Embryonic facial prominence (tissue), 1 donor: ENCODE data around the gene MCC.

ENCODE experiments used
- DNase-seq: peaks from one replicate; pipeline ENCODE4 v3.0.0-alpha.2; 2016; ENCODE audit errors: extremely low spot score

Gene MCC

DNA sequence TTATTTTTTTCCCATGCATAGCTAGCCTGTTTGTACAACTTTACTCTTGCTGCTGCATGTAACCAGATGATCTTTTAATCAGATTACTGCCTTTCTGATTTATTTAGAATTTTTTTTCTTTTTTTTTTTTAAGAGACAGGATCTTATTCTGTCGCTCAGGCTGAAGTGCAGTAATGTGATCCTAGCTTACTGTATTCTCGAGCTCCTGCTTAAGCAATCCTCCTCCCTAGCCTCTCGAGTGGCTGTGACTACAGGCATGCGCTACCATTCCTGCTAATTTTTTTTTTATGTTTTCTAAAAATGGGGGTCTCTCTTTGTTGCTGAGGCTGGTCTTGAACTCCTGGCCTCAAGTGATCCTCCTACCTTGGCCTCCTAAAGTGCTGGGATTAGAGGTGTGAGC, 502.0 kb downstream of the MCC start:
- no peak for DNase-seq

DNA sequence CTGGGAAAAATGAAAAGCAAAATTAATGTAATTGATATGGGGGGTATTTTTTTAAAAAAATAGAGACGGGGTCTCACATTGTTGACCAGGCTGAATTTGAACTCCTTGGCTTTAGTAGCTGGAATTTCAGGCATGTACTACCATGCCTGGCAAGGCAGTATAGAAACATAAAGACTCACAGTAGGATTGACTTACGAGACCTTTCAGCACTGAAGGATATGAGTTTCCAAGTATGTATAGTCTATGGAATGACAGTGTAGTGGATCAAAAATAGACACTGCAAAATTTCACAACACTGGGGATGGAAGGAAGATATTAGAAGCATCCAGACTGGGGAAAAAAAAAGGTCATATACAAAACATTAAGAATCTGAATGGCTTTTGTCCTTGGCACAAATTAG, 504.9 kb downstream of the MCC start:
- DNase-seq = no peak

DNA sequence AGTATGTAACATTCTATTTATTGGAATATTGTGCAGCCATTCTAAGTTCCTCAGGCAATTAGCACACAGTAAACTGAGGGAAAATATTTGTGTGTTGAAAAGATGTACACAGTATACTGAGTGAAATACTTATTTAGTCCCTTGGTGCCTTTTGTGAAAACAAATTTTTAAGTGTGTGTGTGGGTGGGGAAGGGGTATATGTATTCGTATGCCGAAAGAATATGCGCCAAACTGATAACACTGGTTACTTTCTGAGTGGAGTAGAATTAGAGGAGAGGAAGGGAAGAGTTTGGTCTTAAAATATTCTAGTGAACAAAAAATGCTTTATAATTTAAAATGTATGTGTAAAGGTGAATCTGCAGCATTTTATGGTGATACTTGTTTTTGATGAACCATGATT, 508.5 kb downstream of the MCC start:
- no peak for DNase-seq

DNA sequence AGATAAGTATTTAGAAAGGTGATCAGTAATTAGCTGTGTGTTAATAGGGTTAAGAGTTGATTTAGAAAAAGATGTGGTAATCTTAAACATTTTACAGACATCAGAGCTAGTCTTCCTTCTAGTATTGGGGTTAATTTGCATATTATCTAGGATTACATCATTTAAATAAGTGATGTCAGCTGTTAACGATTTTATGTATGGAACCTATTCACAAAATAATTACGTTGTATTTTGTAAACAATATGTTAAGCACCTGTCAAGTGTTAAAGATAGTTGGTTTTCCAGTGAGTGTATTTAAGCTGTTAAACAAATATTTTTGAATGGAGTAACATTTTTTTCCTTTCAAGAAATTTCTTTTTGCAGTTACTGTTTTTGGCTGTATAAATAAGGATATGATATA, 509.4 kb downstream of the MCC start:
- no peak for DNase-seq

DNA sequence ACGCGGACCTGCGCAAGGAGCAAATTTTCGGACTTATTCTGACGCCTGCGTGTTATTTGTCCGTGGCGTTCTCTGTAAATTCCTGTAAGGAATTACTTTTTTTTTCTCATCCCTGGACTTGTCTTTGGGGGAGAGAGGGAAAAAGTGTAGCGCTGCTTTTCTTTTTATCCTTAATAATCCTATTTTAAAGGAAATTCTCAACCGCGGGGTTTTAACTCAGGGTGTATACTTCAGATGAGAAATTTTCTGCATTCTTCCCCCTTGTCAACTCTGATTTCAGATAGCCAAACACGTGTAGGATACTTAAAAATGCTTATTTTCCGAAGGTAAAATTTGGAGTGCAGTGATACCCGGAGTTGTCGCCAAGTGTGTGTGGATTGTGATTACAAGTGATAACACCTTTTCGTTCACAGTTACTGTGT, 510.8 kb downstream of the MCC start:
- DNase-seq = no peak

DNA sequence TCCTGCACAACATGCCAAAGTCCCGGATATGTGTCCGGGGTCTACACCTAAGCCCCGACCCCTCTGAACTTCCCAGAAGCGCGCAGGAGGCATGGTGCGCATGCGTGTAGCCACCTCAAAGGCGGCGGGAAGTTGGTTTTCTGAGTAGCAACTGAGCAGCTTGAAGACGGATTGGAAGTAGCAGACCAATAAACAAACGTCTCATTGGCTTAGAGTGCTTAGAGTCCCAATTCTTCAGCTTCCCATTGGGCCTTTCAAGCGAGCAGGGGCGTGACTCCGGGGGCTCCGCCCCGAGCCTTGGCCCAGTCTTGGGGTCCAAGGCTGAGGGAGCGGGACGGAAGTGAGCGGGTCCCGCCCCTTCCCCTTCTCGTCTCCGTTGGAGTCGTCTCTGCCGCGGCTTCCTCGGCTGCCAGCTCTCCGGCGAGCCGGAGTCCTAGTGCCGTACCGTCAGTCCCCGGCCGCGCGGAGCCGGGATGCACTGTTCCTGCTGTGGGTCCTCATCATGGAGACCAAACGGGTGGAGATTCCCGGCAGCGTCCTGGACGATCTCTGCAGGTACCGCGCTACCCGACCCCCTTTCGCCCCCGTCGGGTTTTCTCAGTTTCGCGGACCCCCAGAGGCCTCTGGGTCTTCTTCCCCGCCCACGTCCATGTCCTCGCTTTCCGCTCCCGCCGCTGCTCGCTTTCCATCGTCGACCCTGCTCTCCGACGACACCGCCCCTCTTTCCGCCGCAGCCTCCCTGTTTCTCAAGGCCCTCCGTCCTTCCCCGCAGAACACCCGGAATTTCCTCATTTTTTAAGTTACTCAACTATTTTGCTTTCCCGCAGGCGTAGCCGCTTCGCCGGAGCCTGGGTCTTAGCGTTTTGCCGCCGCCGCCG, 511.6 kb downstream of the MCC start, which contains the start of gene DCP2:
Gene DCP2 (plus strand): TSS at position 367 of the 878 bp plus-strand sequence. CDS start 136 bp downstream, at position 503.
- peak; percentile 98 for DNase-seq

DNA sequence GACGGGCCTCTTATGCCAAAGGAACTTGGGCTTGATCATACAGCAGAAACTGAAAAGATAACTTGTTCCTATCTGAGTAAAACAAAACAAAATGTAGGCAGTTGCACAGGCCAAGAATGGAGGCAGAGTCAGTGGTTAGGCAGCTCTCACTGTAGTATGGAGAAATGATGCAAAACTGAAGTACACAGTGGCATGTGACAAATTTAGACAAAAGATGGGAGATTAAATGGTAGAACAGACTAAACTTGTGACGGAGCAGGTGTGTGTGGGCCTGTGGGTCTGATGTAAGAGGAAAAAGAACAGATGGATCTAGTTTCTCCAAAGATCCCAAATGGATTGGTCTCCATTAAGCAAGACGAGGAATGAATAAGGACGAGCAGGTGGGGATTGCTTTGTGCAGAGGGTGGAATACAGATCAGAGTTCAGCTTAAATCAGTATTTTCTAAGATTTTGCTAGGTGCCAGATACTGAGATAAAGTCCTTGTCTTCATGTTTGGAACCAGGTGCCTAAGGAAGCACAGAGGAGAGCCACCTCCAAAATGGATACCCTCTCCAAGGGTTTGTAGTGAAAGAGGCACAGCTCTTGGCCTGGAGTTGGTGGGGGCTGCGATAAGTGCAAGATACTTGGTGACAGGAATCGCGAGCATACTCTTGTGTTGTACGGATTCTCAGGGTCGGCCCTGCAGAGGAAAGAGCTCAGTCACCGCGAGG, 512.4 kb downstream of the MCC start:
- no peak for DNase-seq

DNA sequence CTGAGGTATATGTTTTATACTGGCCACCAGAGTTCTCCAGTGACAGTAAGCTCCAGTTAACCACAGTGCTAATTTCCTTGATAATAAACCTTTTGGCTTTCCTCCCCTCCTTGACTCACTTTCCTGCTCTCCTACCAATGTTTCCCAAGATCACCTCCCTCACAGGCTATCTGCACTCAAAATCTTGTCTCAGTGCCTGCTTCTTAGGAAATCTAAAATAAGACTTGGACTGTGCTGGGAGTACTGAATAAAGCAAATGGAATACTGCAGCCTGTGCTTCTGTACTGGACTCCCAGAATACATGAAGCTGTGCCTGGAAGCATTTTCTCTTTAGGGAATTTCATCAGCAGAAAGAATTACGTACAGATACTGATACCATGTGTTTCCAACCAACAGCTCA, 513.4 kb downstream of the MCC start:
- no peak for DNase-seq

DNA sequence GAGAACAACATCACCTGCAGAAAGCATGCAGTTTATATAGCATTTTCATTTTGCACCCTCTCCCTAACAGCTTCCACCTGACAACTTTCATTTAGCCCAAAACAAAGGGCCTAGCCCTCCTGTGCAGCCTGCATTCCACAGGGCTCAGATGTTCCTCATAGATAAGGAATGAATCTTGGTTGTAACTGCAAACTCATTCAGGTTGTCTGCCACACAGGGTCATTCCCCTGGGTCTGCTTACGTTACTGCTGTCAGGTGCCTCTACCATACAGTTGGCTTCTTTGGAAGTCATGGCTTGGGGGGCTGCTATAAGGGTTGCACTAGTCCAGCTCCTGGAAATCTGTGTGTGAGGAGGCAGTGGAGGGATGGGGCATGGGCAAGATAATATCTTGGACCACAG, 514.3 kb downstream of the MCC start:
- no peak for DNase-seq

DNA sequence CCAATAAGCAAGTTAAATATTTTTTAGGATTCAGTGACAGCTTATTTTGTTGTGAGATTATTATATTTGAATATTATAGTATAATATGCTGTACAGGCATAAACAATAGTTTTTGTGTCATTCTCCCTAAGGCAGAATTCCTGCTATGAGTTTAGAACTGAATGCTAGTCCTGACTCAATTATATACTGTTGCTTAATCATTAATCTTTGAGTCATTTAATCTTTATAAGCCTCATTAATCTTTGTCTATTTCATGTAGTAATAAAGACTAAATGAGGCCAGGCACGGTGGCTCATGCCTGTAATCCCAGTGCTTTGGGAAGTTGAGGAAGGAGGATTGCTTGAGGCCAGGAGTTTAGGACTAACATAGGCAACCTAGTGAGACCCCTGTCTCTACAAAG, 515.2 kb downstream of the MCC start:
- no peak for DNase-seq
